ENCODE measurements around the gene ADGRF5.

The ADGRF5 gene

GRCh38 chr6:46921731-46922130 is at the start of gene ADGRF5:
ADGRF5 (minus strand) TSS chr6:46921938; CDS start chr6:46906762, 15,176 bp downstream.
- no peak for DNase-seq (ENCODE audit: low read depth in 2 of 2)

- DNase-seq (ENCODE audit: low read depth in 2 of 2), result no peak
Observed at GRCh38 chr6:46969206-46969605, 47.5 kb upstream of the ADGRF5 start.

GRCh38 chr6:46967826-46968349 is 46.1 kb upstream of the ADGRF5 start:
- no peak for DNase-seq (ENCODE audit: low read depth in 2 of 2)

GRCh38 chr6:46964716-46965519 is 43.2 kb upstream of the ADGRF5 start:
- DNase-seq (ENCODE audit: low read depth in 2 of 2), result no peak

GRCh38 chr6:46963626-46964025 is 41.9 kb upstream of the ADGRF5 start:
- DNase-seq (ENCODE audit: low read depth in 2 of 2), result no peak

GRCh38 chr6:46963039-46963438 is 41.3 kb upstream of the ADGRF5 start:
- no peak for DNase-seq (ENCODE audit: low read depth in 2 of 2)

GRCh38 chr6:46961711-46962110 is 40.0 kb upstream of the ADGRF5 start:
- no peak for DNase-seq (ENCODE audit: low read depth in 2 of 2)

GRCh38 chr6:46961232-46961631 is 39.5 kb upstream of the ADGRF5 start:
- no peak for DNase-seq (ENCODE audit: low read depth in 2 of 2)

- DNase-seq (ENCODE audit: low read depth in 2 of 2), result no peak
Observed at GRCh38 chr6:46959419-46959818, 37.7 kb upstream of the ADGRF5 start.

GRCh38 chr6:46956409-46956808 is 34.7 kb upstream of the ADGRF5 start:
- DNase-seq (ENCODE audit: low read depth in 2 of 2), result no peak

- no peak for DNase-seq (ENCODE audit: low read depth in 2 of 2)
Observed at GRCh38 chr6:46954837-46955451, 33.2 kb upstream of the ADGRF5 start.

- no peak for DNase-seq (ENCODE audit: low read depth in 2 of 2)
Observed at GRCh38 chr6:46953921-46954320, 32.2 kb upstream of the ADGRF5 start.

- no peak for DNase-seq (ENCODE audit: low read depth in 2 of 2)
Observed at GRCh38 chr6:46949632-46950280, 28.0 kb upstream of the ADGRF5 start.

- DNase-seq (ENCODE audit: low read depth in 2 of 2), result no peak
Observed at GRCh38 chr6:46948699-46949098, 27.0 kb upstream of the ADGRF5 start.

- no peak for DNase-seq (ENCODE audit: low read depth in 2 of 2)
Observed at GRCh38 chr6:46947497-46947896, 25.8 kb upstream of the ADGRF5 start.

GRCh38 chr6:46940433-46941226 is 18.9 kb upstream of the ADGRF5 start:
- DNase-seq (ENCODE audit: low read depth in 2 of 2), result no peak

GRCh38 chr6:46937642-46938041 is 15.9 kb upstream of the ADGRF5 start:
- no peak for DNase-seq (ENCODE audit: low read depth in 2 of 2)

- DNase-seq (ENCODE audit: low read depth in 2 of 2), result no peak
Observed at GRCh38 chr6:46935687-46936086, 13.9 kb upstream of the ADGRF5 start.

- no peak for DNase-seq (ENCODE audit: low read depth in 2 of 2)
Observed at GRCh38 chr6:46933751-46934150, 12.0 kb upstream of the ADGRF5 start.

GRCh38 chr6:46932526-46933319 is 11.0 kb upstream of the ADGRF5 start:
- peak; percentile 14 for DNase-seq (ENCODE audit: low read depth in 2 of 2)

- no peak for DNase-seq (ENCODE audit: low read depth in 2 of 2)
Observed at GRCh38 chr6:46931416-46931815, 9.7 kb upstream of the ADGRF5 start.

All from fibroblast of skin of left quadriceps (primary cell).